Measurements from ENCODE around the gene CCDC149.

- TF ChIP-seq CTCF (IDR thresholded peaks at IDR 0.05; ENCODE audit: insufficient read depth, low read length, poor library complexity, severe bottlenecking): no peak
- no peak for TF ChIP-seq EZH2phosphoT487 (conservative IDR thresholded peaks at IDR 0.05; ENCODE audit: low read length)
Measured at GRCh38 chr4:24845902-24846301, 66.9 kb downstream of the CCDC149 start.

All from SU-DHL-6 (cell line).